ENCODE measurements around the gene ELOVL3.

Gene ELOVL3

GRCh38 chr10:102261196-102261595 lies 35.1 kb downstream of the ELOVL3 start:
- no peak for DNase-seq

GRCh38 chr10:102261842-102262241 lies 35.7 kb downstream of the ELOVL3 start:
- DNase-seq: no peak

- no peak for DNase-seq
Observed at GRCh38 chr10:102262744-102263370, 36.8 kb downstream of the ELOVL3 start.

GRCh38 chr10:102264371-102264770 lies 38.3 kb downstream of the ELOVL3 start:
- no peak for DNase-seq

- no peak for DNase-seq
Observed at GRCh38 chr10:102266670-102267069, 40.6 kb downstream of the ELOVL3 start.

- no peak for DNase-seq
Observed at GRCh38 chr10:102267748-102268147, 41.6 kb downstream of the ELOVL3 start.

GRCh38 chr10:102268375-102268888 lies 42.3 kb downstream of the ELOVL3 start:
- DNase-seq: no peak

- DNase-seq: no peak
Observed at GRCh38 chr10:102269017-102269416, 42.9 kb downstream of the ELOVL3 start.

GRCh38 chr10:102274062-102274461 lies 48.0 kb downstream of the ELOVL3 start:
- no peak for DNase-seq

- DNase-seq: no peak
Observed at GRCh38 chr10:102275343-102275742, 49.2 kb downstream of the ELOVL3 start.

- DNase-seq: no peak
Observed at GRCh38 chr10:102279104-102279503, 53.0 kb downstream of the ELOVL3 start.
